Skeletal muscle satellite cell (primary cell): ENCODE results near the gene P2RX2. TPM values are rescaled to one million over a fixed set of nuclear protein-coding genes. Genes with fewer than 3 reads are reported as not detected.

Source experiments
- H3K27me3 ChIP-seq: 2 replicates; pipeline ENCODE4 v1.7.0; 2013; ENCODE audit warnings: low read length; ENCODE audit not compliant: control insufficient read depth, insufficient read depth
- H3K36me3 ChIP-seq: 2 replicates; pipeline ENCODE4 v1.7.0; 2013; ENCODE audit warnings: mild to moderate bottlenecking, control low read depth, low read length; ENCODE audit not compliant: insufficient read depth
- H3K4me1 ChIP-seq: 2 replicates; pipeline ENCODE4 v1.7.0; 2013; ENCODE audit warnings: low read length; ENCODE audit not compliant: control insufficient read depth, insufficient read depth
- H3K4me2 ChIP-seq: 2 replicates; pipeline ENCODE4 v1.7.0; 2013; ENCODE audit warnings: mild to moderate bottlenecking, low read length
- H3K4me3 ChIP-seq: 2 replicates; pipeline ENCODE4 v1.7.0; 2013; ENCODE audit warnings: low read length
- H3K9ac ChIP-seq: 2 replicates; pipeline ENCODE4 v1.7.0; 2013; ENCODE audit warnings: mild to moderate bottlenecking, low read depth, low read length, moderate library complexity
- H3K9me3 ChIP-seq: replicated peaks from 2 replicates; pipeline ENCODE4 v1.7.0; 2013; ENCODE audit warnings: mild to moderate bottlenecking, control low read depth, low read length
- total RNA-seq: library from RNA; depleted of rRNA; stranded (reverse); fragments of >200 nt; gene quantifications from 2 replicates; pipeline ENCODE4 v1.2.3, GENCODE V29; 2012; rRNA removed

The P2RX2 gene
- total RNA-seq = not detected in 2 replicates

DNA sequence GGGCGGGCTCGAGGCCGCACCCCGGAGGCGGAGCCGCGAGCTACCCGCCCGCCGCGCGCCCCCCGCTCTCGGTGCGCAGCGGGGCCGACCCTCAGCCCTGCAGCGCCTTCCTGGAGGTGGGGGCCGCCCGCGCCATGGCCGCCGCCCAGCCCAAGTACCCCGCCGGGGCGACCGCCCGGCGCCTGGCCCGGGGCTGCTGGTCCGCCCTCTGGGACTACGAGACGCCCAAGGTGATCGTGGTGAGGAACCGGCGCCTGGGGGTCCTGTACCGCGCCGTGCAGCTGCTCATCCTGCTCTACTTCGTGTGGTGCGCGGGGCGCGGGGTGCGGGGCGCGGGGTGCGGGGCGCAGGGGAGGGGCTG lies at the start of gene P2RX2:
Gene P2RX2 (plus strand): TSS at position 94 of the 361 bp plus-strand sequence. CDS start 41 bp downstream, at position 135.
- H3K4me1 ChIP-seq = peaks cover 13% of the 10 kb centered on the region
- H3K4me2 ChIP-seq = no peak within 1 kb of the TSS
- peaks cover 18% of the 10 kb centered on the region for H3K9me3 ChIP-seq
- H3K9ac ChIP-seq = no peak within 1 kb of the TSS
- H3K27me3 ChIP-seq = peaks cover 38% of the 10 kb centered on the region
- peaks cover 3% of the 10 kb centered on the region for H3K36me3 ChIP-seq
- H3K4me3 ChIP-seq = no peak within 1 kb of the TSS

GRCh38 chr12:132568826-132569480 lies 49.6 kb upstream of the P2RX2 start:
- Histone ChIP-seq H3K27me3 (no peaks in the 10 kb centered on the region), H3K9ac (no peak overlapping the region), H3K4me3 (no peak overlapping the region), H3K9me3 (no peaks in the 10 kb centered on the region), H3K4me1 (no peaks in the 10 kb centered on the region), H3K4me2 (no peak overlapping the region), H3K36me3 (no peaks in the 10 kb centered on the region)

DNA sequence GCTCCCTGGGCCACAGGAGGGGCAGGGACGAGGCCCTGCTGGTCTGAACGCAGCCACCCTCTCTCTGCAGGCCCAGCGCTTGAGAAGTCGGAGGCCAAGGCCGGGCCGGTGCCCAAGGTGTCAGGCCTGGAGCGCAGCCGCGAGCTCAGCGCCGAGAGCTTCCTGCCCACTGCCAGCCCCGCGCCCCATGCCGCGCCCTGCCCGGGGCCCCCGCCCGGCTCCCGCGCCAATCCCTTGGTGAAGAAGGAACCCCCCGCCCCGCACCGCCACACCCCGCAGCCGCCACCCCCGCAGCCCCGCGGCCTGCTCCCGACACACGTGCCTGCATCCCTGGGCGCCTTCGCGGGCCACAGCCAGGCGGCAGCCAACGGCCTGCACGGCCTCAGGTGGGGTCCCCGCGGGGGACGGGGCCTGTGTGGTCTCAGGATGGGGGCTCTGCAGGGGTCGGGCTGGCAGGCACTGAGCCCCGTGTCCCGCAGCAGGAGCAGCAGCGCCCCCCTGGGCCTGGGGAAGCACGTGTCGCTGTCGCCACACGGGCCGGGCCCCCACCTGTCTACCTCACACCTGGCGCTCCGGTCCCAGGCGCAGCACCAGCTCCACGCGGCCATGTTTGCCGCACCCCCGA lies 48.6 kb upstream of the P2RX2 start:
- H3K9ac ChIP-seq = no peak overlapping the region
- no peak overlapping the region for H3K4me2 ChIP-seq
- H3K36me3 ChIP-seq = no peaks in the 10 kb centered on the region

GRCh38 chr12:132570635-132571034 lies 47.9 kb upstream of the P2RX2 start:
- Histone ChIP-seq H3K4me3 (no peak overlapping the region), H3K4me1 (no peaks in the 10 kb centered on the region), H3K36me3 (no peaks in the 10 kb centered on the region)

More for the DNA sequence above, 48.6 kb upstream of the P2RX2 start:
- Histone ChIP-seq H3K9me3 (no peaks in the 10 kb centered on the region), H3K4me3 (no peak overlapping the region), H3K27me3 (no peaks in the 10 kb centered on the region), H3K4me1 (no peaks in the 10 kb centered on the region)

DNA sequence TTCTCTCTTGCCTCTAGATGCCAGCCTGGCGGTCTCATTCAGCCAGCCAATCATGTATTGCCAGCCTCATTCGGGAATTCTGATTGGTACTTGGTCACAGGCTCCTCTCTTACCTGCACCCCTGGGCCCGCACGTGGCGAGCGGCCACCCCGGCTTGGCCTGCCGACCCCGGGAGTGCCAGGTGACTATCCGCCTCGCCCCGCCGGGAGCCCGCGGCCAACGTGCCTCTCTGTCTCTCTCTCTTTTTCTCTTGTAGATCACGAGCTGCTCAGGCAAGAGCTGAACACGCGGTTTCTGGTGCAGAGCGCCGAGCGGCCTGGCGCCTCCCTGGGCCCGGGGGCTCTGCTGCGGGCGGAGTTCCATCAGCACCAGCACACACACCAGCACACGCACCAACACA lies 47.5 kb upstream of the P2RX2 start:
- no peaks in the 10 kb centered on the region for H3K36me3 ChIP-seq
- H3K4me1 ChIP-seq = no peaks in the 10 kb centered on the region
- H3K9me3 ChIP-seq = no peaks in the 10 kb centered on the region
- H3K4me2 ChIP-seq = no peak overlapping the region
- H3K4me3 ChIP-seq = no peak overlapping the region
- H3K9ac ChIP-seq = no peak overlapping the region
- no peaks in the 10 kb centered on the region for H3K27me3 ChIP-seq

More at GRCh38 chr12:132570635-132571034, 47.9 kb upstream of the P2RX2 start:
- no peak overlapping the region for H3K4me2 ChIP-seq
- H3K9ac ChIP-seq = no peak overlapping the region
- H3K9me3 ChIP-seq = no peaks in the 10 kb centered on the region
- no peaks in the 10 kb centered on the region for H3K27me3 ChIP-seq

- no peak overlapping the region for H3K4me3 ChIP-seq
- H3K4me2 ChIP-seq = no peak overlapping the region
- no peaks in the 10 kb centered on the region for H3K9me3 ChIP-seq
- H3K36me3 ChIP-seq = no peaks in the 10 kb centered on the region
- H3K9ac ChIP-seq = no peak overlapping the region
- H3K4me1 ChIP-seq = no peaks in the 10 kb centered on the region
- H3K27me3 ChIP-seq = no peaks in the 10 kb centered on the region
These were observed 47.0 kb upstream of the P2RX2 start for GRCh38 chr12:132571598-132571997.

GRCh38 chr12:132572106-132572505 lies 46.5 kb upstream of the P2RX2 start:
- Histone ChIP-seq H3K4me1 (no peaks in the 10 kb centered on the region), H3K4me2 (no peak overlapping the region), H3K9ac (no peak overlapping the region), H3K9me3 (no peaks in the 10 kb centered on the region), H3K4me3 (no peak overlapping the region), H3K36me3 (no peaks in the 10 kb centered on the region), H3K27me3 (no peaks in the 10 kb centered on the region)

- Histone ChIP-seq H3K4me2 (no peak overlapping the region), H3K9me3 (no peaks in the 10 kb centered on the region), H3K4me1 (no peaks in the 10 kb centered on the region), H3K4me3 (no peak overlapping the region), H3K9ac (no peak overlapping the region), H3K36me3 (no peaks in the 10 kb centered on the region), H3K27me3 (no peaks in the 10 kb centered on the region)
These were observed 45.5 kb upstream of the P2RX2 start for GRCh38 chr12:132572801-132573760.

DNA sequence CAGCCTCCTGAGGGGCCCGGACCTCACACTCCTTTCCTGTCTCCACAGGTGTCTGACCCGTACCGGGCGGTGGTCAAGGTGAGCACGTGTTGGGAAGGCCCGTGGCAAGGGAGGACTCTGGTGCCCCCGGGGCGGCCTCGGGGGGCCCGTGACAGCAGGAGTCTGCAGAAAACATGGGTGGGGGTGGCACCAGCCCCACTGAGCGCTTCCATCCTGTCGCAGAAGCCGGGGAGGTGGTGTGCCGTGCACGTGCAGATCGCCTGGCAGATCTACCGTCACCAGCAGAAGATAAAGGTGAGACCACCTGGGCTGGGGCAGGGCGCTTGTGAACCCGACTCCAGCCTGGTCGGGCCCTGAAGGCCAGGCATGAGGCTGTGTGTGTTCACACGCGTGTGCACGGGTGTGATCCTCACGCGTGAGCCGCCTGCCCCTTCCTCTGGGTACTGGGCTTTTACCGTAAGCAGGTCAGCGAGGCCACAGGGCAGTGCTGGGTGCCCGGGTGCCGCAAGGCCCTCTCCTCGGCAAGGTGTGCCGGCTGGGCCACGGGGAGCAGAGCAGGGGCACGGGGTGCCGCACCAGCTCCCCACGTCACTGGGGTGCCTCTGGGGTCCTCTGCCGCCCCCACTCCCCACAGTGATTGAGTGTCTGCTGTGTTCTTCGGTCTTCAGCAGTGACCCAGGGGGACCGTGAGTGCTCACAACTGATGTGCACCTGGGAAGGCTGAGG lies 44.1 kb upstream of the P2RX2 start:
- H3K4me3 ChIP-seq = no peak overlapping the region
- no peak overlapping the region for H3K9ac ChIP-seq
- H3K4me2 ChIP-seq = no peak overlapping the region
- no peaks in the 10 kb centered on the region for H3K9me3 ChIP-seq
- no peaks in the 10 kb centered on the region for H3K36me3 ChIP-seq
- no peaks in the 10 kb centered on the region for H3K4me1 ChIP-seq
- H3K27me3 ChIP-seq = no peaks in the 10 kb centered on the region

DNA sequence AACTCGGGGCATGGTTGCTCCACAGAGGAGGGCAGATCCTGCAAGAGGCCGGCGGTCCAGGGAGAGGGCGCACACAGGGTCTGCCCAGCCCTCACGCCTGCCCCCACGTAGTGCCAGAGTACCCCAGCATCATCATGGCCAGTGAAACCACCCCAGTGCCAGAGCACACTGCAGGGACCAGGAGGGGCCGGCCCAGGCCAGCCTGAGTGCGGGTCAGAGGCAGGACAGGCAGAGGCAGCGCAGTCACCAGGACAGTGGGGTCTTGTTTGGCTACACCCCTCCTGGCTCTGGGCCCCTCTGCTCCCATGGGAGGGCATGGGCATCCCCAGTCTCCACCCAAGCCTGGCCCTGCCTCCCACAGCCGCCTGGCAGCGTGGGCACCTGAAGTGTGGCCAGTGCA lies 42.9 kb upstream of the P2RX2 start:
- H3K4me3 ChIP-seq = no peak overlapping the region
- no peaks in the 10 kb centered on the region for H3K9me3 ChIP-seq
- H3K9ac ChIP-seq = no peak overlapping the region
- no peak overlapping the region for H3K4me2 ChIP-seq
- no peaks in the 10 kb centered on the region for H3K4me1 ChIP-seq
- H3K27me3 ChIP-seq = no peaks in the 10 kb centered on the region
- no peaks in the 10 kb centered on the region for H3K36me3 ChIP-seq

GRCh38 chr12:132576701-132577100 lies 41.9 kb upstream of the P2RX2 start:
- Histone ChIP-seq H3K4me2 (no peak overlapping the region), H3K27me3 (no peaks in the 10 kb centered on the region), H3K9ac (no peak overlapping the region), H3K36me3 (no peaks in the 10 kb centered on the region), H3K9me3 (no peaks in the 10 kb centered on the region), H3K4me3 (no peak overlapping the region), H3K4me1 (no peaks in the 10 kb centered on the region)
